Fibroblast of the aortic adventitia (primary cell): ENCODE data around the gene POT1. TPM values are rescaled to one million over a fixed set of nuclear protein-coding genes. Genes with fewer than 3 reads are reported as not detected.

Experiments
- DNase-seq: peaks from one replicate; pipeline ENCODE4 v3.0.0-alpha.2; 2010; ENCODE audit warnings: low read depth
- H3K4me3 ChIP-seq: 2 replicates; pipeline ENCODE4 v1.5.1; 2011; ENCODE audit warnings: low read depth, mild to moderate bottlenecking, control low read depth, low read length, moderate library complexity
- total RNA-seq: library from RNA; depleted of rRNA; stranded (reverse); fragments of >200 nt; gene quantifications from 2 replicates; pipeline ENCODE4 v1.2.3, GENCODE V29; 2012; ENCODE audit warnings: low replicate concordance
- TF ChIP-seq, protein P1 (sequence below): IDR thresholded peaks from 2 replicates; pipeline ENCODE4 v1.5.1; 2011; ENCODE audit warnings: mild to moderate bottlenecking, low read length, control low read depth, inconsistent platforms; ENCODE audit not compliant: insufficient read depth

Gene POT1
- total RNA-seq, 1 donor = 45.8 TPM

DNA sequence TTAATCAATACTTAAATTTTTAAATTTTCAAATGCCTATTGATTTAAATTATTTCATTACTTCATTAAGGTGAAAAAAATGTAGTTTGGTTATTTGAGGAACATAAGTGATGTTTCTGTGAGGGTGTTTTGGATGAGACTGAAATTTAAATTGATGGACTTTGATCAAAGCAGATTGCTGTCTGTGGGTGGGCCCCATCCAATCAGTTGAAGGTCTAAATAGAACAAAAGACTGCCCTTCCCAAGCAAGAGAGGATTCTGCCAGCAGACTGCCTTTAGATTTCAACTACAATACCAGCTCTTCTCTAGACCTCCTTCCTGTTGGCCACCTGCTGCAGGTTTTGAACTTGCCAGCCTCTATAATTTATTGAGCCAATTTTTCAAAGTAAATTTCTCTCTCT, 149.6 kb downstream of the POT1 start:
- TF ChIP-seq, protein P1, sequence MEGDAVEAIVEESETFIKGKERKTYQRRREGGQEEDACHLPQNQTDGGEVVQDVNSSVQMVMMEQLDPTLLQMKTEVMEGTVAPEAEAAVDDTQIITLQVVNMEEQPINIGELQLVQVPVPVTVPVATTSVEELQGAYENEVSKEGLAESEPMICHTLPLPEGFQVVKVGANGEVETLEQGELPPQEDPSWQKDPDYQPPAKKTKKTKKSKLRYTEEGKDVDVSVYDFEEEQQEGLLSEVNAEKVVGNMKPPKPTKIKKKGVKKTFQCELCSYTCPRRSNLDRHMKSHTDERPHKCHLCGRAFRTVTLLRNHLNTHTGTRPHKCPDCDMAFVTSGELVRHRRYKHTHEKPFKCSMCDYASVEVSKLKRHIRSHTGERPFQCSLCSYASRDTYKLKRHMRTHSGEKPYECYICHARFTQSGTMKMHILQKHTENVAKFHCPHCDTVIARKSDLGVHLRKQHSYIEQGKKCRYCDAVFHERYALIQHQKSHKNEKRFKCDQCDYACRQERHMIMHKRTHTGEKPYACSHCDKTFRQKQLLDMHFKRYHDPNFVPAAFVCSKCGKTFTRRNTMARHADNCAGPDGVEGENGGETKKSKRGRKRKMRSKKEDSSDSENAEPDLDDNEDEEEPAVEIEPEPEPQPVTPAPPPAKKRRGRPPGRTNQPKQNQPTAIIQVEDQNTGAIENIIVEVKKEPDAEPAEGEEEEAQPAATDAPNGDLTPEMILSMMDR = no peak
- no peak overlapping the region for H3K4me3 ChIP-seq
- DNase-seq = no peak

DNA sequence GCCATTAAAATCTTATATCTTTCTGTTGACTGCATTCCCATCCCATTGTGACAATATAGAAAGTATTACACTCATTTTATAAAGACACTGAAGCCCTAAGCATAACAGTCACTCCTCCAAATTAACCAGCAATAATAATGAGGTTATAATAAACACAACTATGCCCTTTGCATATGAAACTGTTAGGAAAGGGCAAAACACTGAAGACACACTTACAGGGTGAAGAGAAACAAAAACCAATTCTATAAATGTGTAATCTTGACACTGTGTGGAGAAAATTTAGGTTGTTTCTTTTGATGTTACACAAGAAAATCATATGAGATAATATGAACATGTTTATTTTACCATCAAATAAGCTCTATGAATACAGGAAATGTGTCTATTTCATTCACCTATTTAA, 150.0 kb downstream of the POT1 start:
- no peak for DNase-seq
- TF ChIP-seq, protein P1 = no peak
- no peak overlapping the region for H3K4me3 ChIP-seq

DNA sequence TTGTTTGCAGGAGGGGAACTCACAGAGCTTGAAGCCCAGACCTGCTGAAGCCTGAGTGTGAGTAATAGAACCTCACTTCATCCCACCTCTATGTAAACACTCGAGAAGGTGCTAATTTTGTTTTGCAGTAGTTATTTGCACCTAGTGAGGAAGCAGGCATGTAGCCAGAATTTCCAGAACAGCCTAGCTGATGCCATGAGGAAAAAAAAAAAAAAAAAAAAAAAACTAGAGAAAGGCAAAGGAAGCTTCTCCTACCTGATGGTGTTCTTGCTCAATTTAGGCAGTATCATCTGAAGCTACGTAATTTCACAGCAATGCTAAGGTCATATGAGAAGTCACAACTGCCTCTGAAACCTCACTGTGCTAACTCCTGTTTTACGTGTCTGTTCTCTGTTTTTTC, 150.4 kb downstream of the POT1 start:
- H3K4me3 ChIP-seq = no peak overlapping the region
- TF ChIP-seq, protein P1 = no peak
- DNase-seq = no peak

DNA sequence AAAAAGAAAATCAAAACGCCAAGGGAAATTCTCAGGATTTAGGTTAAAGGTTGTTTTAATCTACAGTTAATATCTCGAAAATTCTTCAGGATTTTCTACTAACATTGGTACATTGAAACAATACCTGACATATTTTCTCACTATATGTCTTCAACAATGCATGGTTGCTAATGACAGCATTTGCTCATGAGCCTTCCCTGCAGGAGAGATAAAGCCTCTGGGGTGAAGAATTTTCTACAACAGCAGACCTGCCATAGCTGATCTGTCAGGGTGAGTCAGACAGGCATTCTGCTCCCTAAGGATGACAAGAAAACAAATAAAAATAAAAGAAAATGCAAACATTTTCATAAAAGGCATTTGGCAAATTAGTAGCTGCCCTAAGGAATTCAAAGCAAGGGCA, 152.4 kb downstream of the POT1 start:
- H3K4me3 ChIP-seq = no peak overlapping the region
- TF ChIP-seq, protein P1 = no peak
- DNase-seq = no peak

DNA sequence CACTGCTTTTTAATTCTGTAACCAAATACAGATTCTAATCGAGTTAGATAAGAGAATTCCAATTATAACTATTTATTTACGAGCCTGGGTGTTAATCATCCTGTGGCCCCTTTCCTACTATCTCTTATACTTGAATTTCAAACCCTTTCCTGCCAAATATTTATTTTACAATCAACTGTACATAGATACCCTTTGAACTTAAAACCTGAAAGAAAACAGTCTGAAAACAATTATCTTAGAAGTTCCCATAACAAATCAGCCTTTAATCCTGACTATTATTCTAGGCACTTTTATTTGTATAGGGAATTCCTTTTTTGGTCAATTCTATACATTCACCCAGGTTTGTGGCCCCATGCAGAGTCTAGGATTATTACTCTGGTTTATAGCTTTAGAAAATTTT, 153.5 kb downstream of the POT1 start:
- H3K4me3 ChIP-seq = no peak overlapping the region
- no peak for DNase-seq
- TF ChIP-seq, protein P1 = no peak

DNA sequence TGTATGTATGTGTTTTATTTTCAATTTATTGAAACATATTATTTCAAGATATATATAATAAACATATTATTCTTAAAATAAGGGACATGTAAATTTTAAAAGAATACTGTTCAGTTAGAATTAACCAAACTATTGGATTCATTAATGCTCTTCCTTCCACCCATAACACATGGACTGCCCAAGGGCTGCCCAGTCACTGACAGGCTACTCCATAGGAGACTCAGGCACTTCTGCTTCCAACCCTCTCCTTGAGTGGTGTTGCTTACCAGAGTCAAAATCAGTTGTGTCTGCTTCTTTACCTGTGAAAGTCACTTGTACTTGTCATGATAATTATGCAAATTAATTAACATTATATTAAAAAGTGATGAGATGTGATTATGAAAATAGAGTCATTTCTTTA, 154.2 kb downstream of the POT1 start:
- H3K4me3 ChIP-seq = no peak overlapping the region
- TF ChIP-seq, protein P1 = no peak
- DNase-seq = no peak

DNA sequence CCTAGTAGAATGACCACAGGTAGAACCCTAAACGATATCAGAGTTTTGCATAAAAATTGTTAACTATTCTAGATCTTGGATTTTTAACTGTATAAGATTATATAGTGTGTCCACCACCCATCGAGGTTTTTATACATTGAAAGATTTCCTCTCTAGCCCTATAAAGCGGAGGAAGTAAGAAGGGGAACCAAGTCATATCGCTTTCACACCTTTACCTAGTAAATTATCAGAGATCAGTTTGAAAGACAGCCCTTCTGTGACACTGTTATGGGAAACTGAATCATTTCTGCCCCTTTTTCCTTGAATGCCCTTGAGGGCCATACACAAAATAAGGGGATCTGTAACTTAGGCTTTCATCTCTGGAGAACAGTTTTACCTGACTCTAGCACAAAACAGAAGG, 155.7 kb downstream of the POT1 start:
- H3K4me3 ChIP-seq = no peak overlapping the region
- no peak for DNase-seq
- TF ChIP-seq, protein P1 = no peak
